ENCODE results near the gene COX6B2. TPM values are rescaled to one million over a fixed set of nuclear protein-coding genes. Genes with fewer than 3 reads are reported as not detected.

The COX6B2 gene
- total and polyA plus RNA-seq, 2 donors (not counting 3 experiments of a cell fraction or from before 2014, with no cell fraction given), result not detected

- no peaks in the 10 kb centered on the region for H4K20me1 ChIP-seq (replicated peaks; ENCODE audit: control insufficient read depth, extremely low read depth, insufficient read depth, low read length)
- H3K4me2 ChIP-seq (ENCODE audit: insufficient read depth, low read length), result no peak overlapping the region
- TF ChIP-seq, protein P1, sequence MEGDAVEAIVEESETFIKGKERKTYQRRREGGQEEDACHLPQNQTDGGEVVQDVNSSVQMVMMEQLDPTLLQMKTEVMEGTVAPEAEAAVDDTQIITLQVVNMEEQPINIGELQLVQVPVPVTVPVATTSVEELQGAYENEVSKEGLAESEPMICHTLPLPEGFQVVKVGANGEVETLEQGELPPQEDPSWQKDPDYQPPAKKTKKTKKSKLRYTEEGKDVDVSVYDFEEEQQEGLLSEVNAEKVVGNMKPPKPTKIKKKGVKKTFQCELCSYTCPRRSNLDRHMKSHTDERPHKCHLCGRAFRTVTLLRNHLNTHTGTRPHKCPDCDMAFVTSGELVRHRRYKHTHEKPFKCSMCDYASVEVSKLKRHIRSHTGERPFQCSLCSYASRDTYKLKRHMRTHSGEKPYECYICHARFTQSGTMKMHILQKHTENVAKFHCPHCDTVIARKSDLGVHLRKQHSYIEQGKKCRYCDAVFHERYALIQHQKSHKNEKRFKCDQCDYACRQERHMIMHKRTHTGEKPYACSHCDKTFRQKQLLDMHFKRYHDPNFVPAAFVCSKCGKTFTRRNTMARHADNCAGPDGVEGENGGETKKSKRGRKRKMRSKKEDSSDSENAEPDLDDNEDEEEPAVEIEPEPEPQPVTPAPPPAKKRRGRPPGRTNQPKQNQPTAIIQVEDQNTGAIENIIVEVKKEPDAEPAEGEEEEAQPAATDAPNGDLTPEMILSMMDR (IDR thresholded peaks at IDR 0.05; ENCODE audit: extremely low read depth in 1 of 2, insufficient read depth in 1 of 2, low read depth in 1 of 2, low read length in 2 of 2), result no peak
- TF ChIP-seq FOS (IDR thresholded peaks at IDR 0.05; ENCODE audit: borderline replicate concordance, insufficient read depth, low read length) (no peak), POLR2A (IDR thresholded peaks at IDR 0.05; ENCODE audit: low read depth, low read length) (no peak), EZH2 (IDR thresholded peaks at IDR 0.05; ENCODE audit: borderline replicate concordance, low read depth, low read length, severe bottlenecking) (no peak), MYC (IDR thresholded peaks at IDR 0.05; ENCODE audit: low read depth, low read length) (no peak), JUN (IDR thresholded peaks at IDR 0.05; ENCODE audit: borderline replicate concordance, insufficient read depth, insufficient read length, low read depth) (no peak), GATA2 (IDR thresholded peaks at IDR 0.05; ENCODE audit: insufficient read depth, insufficient read length, low read depth, low read length) (no peak), POLR2AphosphoS5 (IDR thresholded peaks at IDR 0.05; ENCODE audit: insufficient read depth, low read depth, low read length) (no peak)
- TF ChIP-seq, protein P2, sequence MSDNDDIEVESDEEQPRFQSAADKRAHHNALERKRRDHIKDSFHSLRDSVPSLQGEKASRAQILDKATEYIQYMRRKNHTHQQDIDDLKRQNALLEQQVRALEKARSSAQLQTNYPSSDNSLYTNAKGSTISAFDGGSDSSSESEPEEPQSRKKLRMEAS (IDR thresholded peaks at IDR 0.05; ENCODE audit: insufficient read depth, insufficient read length), result no peak
- H3K9ac ChIP-seq (replicated peaks; ENCODE audit: extremely low read depth, insufficient read depth, low read length), result no peak overlapping the region
- intact Hi-C loops (cut with micrococcal nuclease), result no loop called here
- peaks cover 20 to 26% of the 10 kb centered on the region in 2 experiments for H3K27me3 ChIP-seq (ENCODE audit: control insufficient read depth in 2 of 2, insufficient read depth in 2 of 2, low read length in 2 of 2)
- no peak overlapping the region for H3K4me3 ChIP-seq (replicated peaks in 1 of 3; ENCODE audit: insufficient read depth in 1 of 3, low read depth in 1 of 3, low read length in 3 of 3)
- H2AFZ ChIP-seq (ENCODE audit: low read depth, low read length), result no peak overlapping the region
- DNase-seq (ENCODE audit: low read depth, low spot score) (no peak), FAIRE-seq (no peak)
- no peaks in the 10 kb centered on the region for H3K36me3 ChIP-seq (ENCODE audit: control insufficient read depth in 2 of 2, extremely low read depth in 1 of 2, insufficient read depth in 2 of 2, low read length in 2 of 2)
- no peaks in the 10 kb centered on the region for H3K9me1 ChIP-seq (replicated peaks; ENCODE audit: control insufficient read depth, extremely low read depth, insufficient read depth, low read length)
- no TSS peak for BruUV-seq (replicated peaks)
- dilution Hi-C loops (cut with MboI; ENCODE audit: extremely low pct_ligation_motif_present, low sequenced_read_pairs), result no loop called here
- H3K79me2 ChIP-seq (ENCODE audit: control insufficient read depth, insufficient read depth, low read length), result no peaks in the 10 kb centered on the region
- peaks cover 4% of the 10 kb centered on the region for H3K4me1 ChIP-seq (ENCODE audit: control insufficient read depth, extremely low read depth, insufficient read depth, low read length)
- ChIA-PET CTCF (interaction anchor here (1.1 to 1.3 kb wide), 2 partner anchors 11 to 153 kb away, joined by 4 to 5 read pairs; partner anchors contain the start of gene KMT5C), POLR2A (no interaction called here)
- H3K9me3 ChIP-seq (replicated peaks; ENCODE audit: control insufficient read depth, insufficient read depth, low read length), result no peaks in the 10 kb centered on the region
- H3K27ac ChIP-seq (ENCODE audit: insufficient read depth, low read depth, low read length), result no peak overlapping the region
These were observed 3.8 kb downstream of the COX6B2 start for GRCh38 chr19:55350620-55351315.
